HEK293 (cell line): ENCODE data around the gene MESD.

Experiments
- CTCF ChIA-PET: fragments of 350-600 bp; formaldehyde crosslinking; extraction: SDS; loops from one replicate; lab custom pipeline; 2021; ENCODE audit warnings: antibody characterized with exemption; lab: Yijun Ruan, JAX
- POLR2A ChIA-PET: fragments of 300-600 bp; formaldehyde crosslinking; extraction: SDS; loops from one replicate; lab custom pipeline; 2020; ENCODE audit warnings: antibody characterized with exemption, inconsistent platforms; lab: Yijun Ruan, JAX
- H3K27ac ChIP-seq: fragments of 200-500 bp; sonication (Bioruptor generic); 2 replicates; pipeline ENCODE4 v1.5.1; 2014; ENCODE audit warnings: low read depth, low read length, control low read depth, inconsistent platforms; ENCODE audit errors: extremely low read depth
- H3K36me3 ChIP-seq, 2 experiments: fragments of 200-500 bp in 1 of 2; sonication (Bioruptor generic) in 1 of 2; 1 replicate in 1 of 2; 2 replicates in 1 of 2; pipeline ENCODE4 v1.5.1; 2014 to 2017; ENCODE audit warnings: inconsistent platforms in 2 of 2, low read length in 2 of 2; ENCODE audit not compliant: control insufficient read depth in 2 of 2, insufficient read depth in 1 of 2
- H3K4me1 ChIP-seq: fragments of 200-500 bp; sonication (Bioruptor generic); 2 replicates; pipeline ENCODE4 v1.5.1; 2014; ENCODE audit warnings: mild to moderate bottlenecking, low read length, inconsistent platforms; ENCODE audit not compliant: control insufficient read depth, insufficient read depth
- H3K4me3 ChIP-seq: 2 replicates; pipeline ENCODE4 v1.5.1; 2011; ENCODE audit warnings: low read depth, mild to moderate bottlenecking, control low read depth, low read length, moderate library complexity
- H3K9me3 ChIP-seq: fragments of 200-500 bp; sonication (Bioruptor generic); 2 replicates; pipeline ENCODE4 v1.5.1; 2014; ENCODE audit warnings: low read depth, low read length, inconsistent platforms; ENCODE audit not compliant: control insufficient read depth, insufficient read depth
- CTCF ChIP-seq: fragments of 450-650 bp; formaldehyde crosslinking; IDR thresholded peaks from 2 replicates; pipeline ENCODE4 v1.5.1; 2016; ENCODE audit warnings: missing biosample characterization, missing genetic modification characterization
- ELK4 ChIP-seq: IDR thresholded peaks from 2 replicates; pipeline ENCODE4 v1.6.1; 2011; ENCODE audit warnings: mild to moderate bottlenecking, low read depth, low read length, borderline replicate concordance
- FEZF1 ChIP-seq: fragments of 450-650 bp; formaldehyde crosslinking; IDR thresholded peaks from 2 replicates; pipeline ENCODE4 v1.5.1; 2016; ENCODE audit warnings: missing biosample characterization, missing genetic modification characterization
- HOXD13 ChIP-seq: sonication (generic); formaldehyde crosslinking; IDR thresholded peaks from 2 replicates; pipeline ENCODE4 v1.8.0; 2022; ENCODE audit warnings: missing genetic modification reagents, borderline replicate concordance
- KLF9 ChIP-seq: fragments of 450-650 bp; formaldehyde crosslinking; IDR thresholded peaks from 2 replicates; pipeline ENCODE4 v1.5.1; 2016; ENCODE audit warnings: missing biosample characterization, missing genetic modification characterization, low read depth
- REST ChIP-seq: fragments of 450-650 bp; formaldehyde crosslinking; IDR thresholded peaks from 2 replicates; pipeline ENCODE4 v1.5.1; 2016; ENCODE audit warnings: missing biosample characterization, missing genetic modification characterization
- SP7 ChIP-seq: fragments of 450-650 bp; formaldehyde crosslinking; IDR thresholded peaks from 2 replicates; pipeline ENCODE4 v1.5.1; 2016; ENCODE audit warnings: missing biosample characterization, missing genetic modification characterization
- ZFHX2 ChIP-seq: fragments of 450-650 bp; formaldehyde crosslinking; conservative IDR thresholded peaks from 2 replicates; pipeline ENCODE4 v1.5.1; 2016; ENCODE audit warnings: missing biosample characterization, missing genetic modification characterization
- ZNF148 ChIP-seq: fragments of 450-650 bp; formaldehyde crosslinking; IDR thresholded peaks from 2 replicates; pipeline ENCODE4 v1.5.0; 2017; ENCODE audit warnings: missing biosample characterization, missing genetic modification characterization, borderline replicate concordance
- ZNF157 ChIP-seq: fragments of 450-650 bp; formaldehyde crosslinking; IDR thresholded peaks from 2 replicates; pipeline ENCODE4 v1.5.1; 2016; ENCODE audit warnings: missing biosample characterization, missing genetic modification characterization
- ZNF169 ChIP-seq: fragments of 450-650 bp; formaldehyde crosslinking; IDR thresholded peaks from 2 replicates; pipeline ENCODE4 v1.5.1; 2016; ENCODE audit warnings: missing biosample characterization, missing genetic modification characterization
- ZNF221 ChIP-seq: fragments of 450-650 bp; formaldehyde crosslinking; IDR thresholded peaks from 2 replicates; pipeline ENCODE4 v1.5.1; 2017; ENCODE audit warnings: missing biosample characterization, missing genetic modification characterization, borderline replicate concordance
- ZNF302 ChIP-seq: fragments of 450-650 bp; formaldehyde crosslinking; IDR thresholded peaks from 2 replicates; pipeline ENCODE4 v1.5.1; 2016; ENCODE audit warnings: missing biosample characterization, missing genetic modification characterization, low read depth
- ZNF394 ChIP-seq: fragments of 450-650 bp; formaldehyde crosslinking; IDR thresholded peaks from 2 replicates; pipeline ENCODE4 v1.5.1; 2016; ENCODE audit warnings: missing biosample characterization, missing genetic modification characterization, mild to moderate bottlenecking, moderate library complexity, borderline replicate concordance
- ZNF426 ChIP-seq: fragments of 450-650 bp; formaldehyde crosslinking; IDR thresholded peaks from 2 replicates; pipeline ENCODE4 v1.5.1; 2017; ENCODE audit warnings: missing biosample characterization, missing genetic modification characterization, mild to moderate bottlenecking, inconsistent platforms, moderate library complexity
- ZNF529 ChIP-seq: fragments of 450-650 bp; formaldehyde crosslinking; IDR thresholded peaks from 2 replicates; pipeline ENCODE4 v1.5.1; 2017; ENCODE audit warnings: missing genetic modification characterization, missing biosample characterization; ENCODE audit not compliant: insufficient replicate concordance
- ZNF530 ChIP-seq: fragments of 450-650 bp; formaldehyde crosslinking; IDR thresholded peaks from 2 replicates; pipeline ENCODE4 v1.5.1; 2016; ENCODE audit warnings: low read depth, missing biosample characterization, missing genetic modification characterization
- ZNF560 ChIP-seq: fragments of 450-650 bp; formaldehyde crosslinking; IDR thresholded peaks from 2 replicates; pipeline ENCODE4 v1.5.1; 2017; ENCODE audit warnings: missing biosample characterization, missing genetic modification characterization, borderline replicate concordance
- ZNF624 ChIP-seq: fragments of 450-650 bp; formaldehyde crosslinking; IDR thresholded peaks from 2 replicates; pipeline ENCODE4 v1.5.1; 2017; ENCODE audit warnings: missing biosample characterization, missing genetic modification characterization
- ZNF776 ChIP-seq: fragments of 450-650 bp; formaldehyde crosslinking; IDR thresholded peaks from 2 replicates; pipeline ENCODE4 v1.5.0; 2017; ENCODE audit warnings: missing biosample characterization, missing genetic modification characterization, borderline replicate concordance
- ZXDB ChIP-seq: fragments of 450-650 bp; formaldehyde crosslinking; IDR thresholded peaks from 2 replicates; pipeline ENCODE4 v1.5.1; 2016; ENCODE audit warnings: missing biosample characterization, missing genetic modification characterization

MESD gene

GRCh38 chr15:80937718-80938117 lies 51.9 kb downstream of the MESD start:
- TF ChIP-seq ZNF394 (tag by site-specific recombination) (no peak), ZNF529 (tag by site-specific recombination) (no peak), FEZF1 (tag by site-specific recombination) (no peak), ZNF426 (tag by site-specific recombination) (no peak), ZNF169 (tag by site-specific recombination) (no peak), KLF9 (tag by site-specific recombination) (no peak), ZNF560 (tag by site-specific recombination) (no peak), ZNF221 (no peak)
- peaks cover 0 to 13% of the 10 kb centered on the region in 2 experiments; a peak in 1 of 3 replicates for H3K36me3 ChIP-seq
- CTCF ChIA-PET = interaction anchor here (0.7 to 1.0 kb wide), 2 partner anchors 38 to 158 kb away, joined by 3 read pairs; partner anchors contain the start of gene CEMIP
- H3K4me3 ChIP-seq = no peak overlapping the region
- H3K27ac ChIP-seq = no peak overlapping the region
- H3K9me3 ChIP-seq = no peaks in the 10 kb centered on the region
- POLR2A ChIA-PET = no interaction called here
- no peaks in the 10 kb centered on the region for H3K4me1 ChIP-seq

GRCh38 chr15:80936288-80937078 lies 53.1 kb downstream of the MESD start:
- no peak overlapping the region for H3K4me3 ChIP-seq
- peaks cover 0 to 8% of the 10 kb centered on the region in 2 experiments; a peak in 1 of 3 replicates for H3K36me3 ChIP-seq
- TF ChIP-seq ZNF530 (tag by site-specific recombination) (no peak), CTCF (tag by site-specific recombination) (no peak), REST (no peak)
- ChIA-PET POLR2A (no interaction called here), CTCF (interaction anchor here (0.6 to 1.0 kb wide), 3 partner anchors 39 to 46 kb away, joined by 3 to 5 read pairs (median 4); no protein-coding TSS in a partner anchor)
- H3K9me3 ChIP-seq = no peaks in the 10 kb centered on the region
- no peaks in the 10 kb centered on the region for H3K4me1 ChIP-seq
- H3K27ac ChIP-seq = no peak overlapping the region

- ChIA-PET POLR2A (interaction anchor here (1.0 kb wide), 1 partner anchor 80 kb away, joined by 3 read pairs; no protein-coding TSS in a partner anchor), CTCF (interaction anchor here (0.6 to 1.4 kb wide), 5 partner anchors 13 to 367 kb away, joined by 3 to 7 read pairs (median 5); partner anchors contain the start of gene CEMIP)
- Histone ChIP-seq H3K9me3 (no peaks in the 10 kb centered on the region), H3K4me1 (no peaks in the 10 kb centered on the region), H3K36me3 (no peaks in the 10 kb centered on the region), H3K27ac (no peak overlapping the region), H3K4me3 (no peak overlapping the region)
- no peak for TF ChIP-seq ZNF302 (tag by site-specific recombination)
- TF ChIP-seq ZXDB (tag by site-specific recombination) = no peak
- no peak for TF ChIP-seq HOXD13 (CRISPR knock-in tag)
- TF ChIP-seq SP7 = no peak
- TF ChIP-seq ZNF157 (tag by site-specific recombination) = no peak
- TF ChIP-seq ZNF776 = no peak
- peak; percentile 83 for TF ChIP-seq ZFHX2
- no peak for TF ChIP-seq ZNF624 (tag by site-specific recombination)
- no peak for TF ChIP-seq ZNF148 (tag by site-specific recombination)
- no peak for TF ChIP-seq ELK4
These were observed 54.8 kb downstream of the MESD start for GRCh38 chr15:80934761-80935221.
